ENCODE measurements around the gene GRAMD2B.

GRAMD2B gene

GRCh38 chr5:126526493-126526892 is 103.3 kb downstream of the GRAMD2B start:
- H3K27ac Mint-ChIP-seq: no peak overlapping the region
- no peak overlapping the region for H3K4me3 Mint-ChIP-seq
- H3K27me3 Mint-ChIP-seq: peaks cover 0 to 3% of the 10 kb centered on the region in 2 donors
- H3K9me3 Mint-ChIP-seq: no peaks in the 10 kb centered on the region
- no peaks in the 10 kb centered on the region for H3K36me3 Mint-ChIP-seq
- no peak for ATAC-seq (replicated peaks)
- no peaks in the 10 kb centered on the region for H3K4me1 Mint-ChIP-seq
- DNase-seq: no peak

DNA sequence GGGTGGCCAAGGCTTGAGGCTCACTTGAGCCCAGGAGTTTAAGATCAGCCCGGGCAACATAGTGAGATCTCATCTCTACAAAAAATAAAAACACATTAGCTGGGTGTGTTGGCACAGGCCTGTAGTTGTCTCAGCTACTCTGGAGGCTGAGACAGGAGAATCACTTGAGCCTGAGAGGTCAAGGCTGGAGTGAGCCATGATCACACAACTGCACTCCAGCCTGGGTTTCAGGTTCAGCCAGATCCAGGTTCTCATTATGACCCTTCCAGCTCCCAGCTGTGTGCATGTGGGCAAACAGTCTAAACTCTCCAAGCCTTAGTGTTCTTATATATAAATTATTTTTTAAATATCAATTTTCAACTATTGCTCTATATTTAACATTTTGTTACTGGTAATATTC is 103.9 kb downstream of the GRAMD2B start:
- no peaks in the 10 kb centered on the region for H3K9me3 Mint-ChIP-seq
- no peak overlapping the region for H3K27ac Mint-ChIP-seq
- no peak for ATAC-seq (replicated peaks)

DNA sequence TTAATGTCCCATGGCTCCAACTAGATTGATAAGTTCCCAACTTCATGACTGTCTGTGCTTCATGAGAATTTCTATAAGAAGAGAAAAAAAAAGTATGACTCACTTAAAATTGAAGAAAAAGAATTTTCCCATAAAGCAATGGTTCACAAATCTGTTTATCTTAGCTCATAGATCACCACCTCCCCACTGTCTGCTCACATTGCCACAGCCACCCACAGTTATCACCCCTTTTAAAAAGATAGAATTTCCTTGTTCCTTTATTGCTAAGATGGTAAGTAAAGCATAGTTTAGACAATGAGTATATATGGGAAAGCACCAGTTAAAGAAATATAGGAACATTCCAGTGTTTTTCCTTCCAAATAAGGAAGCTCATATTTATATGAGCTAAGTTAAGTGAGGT is 104.7 kb downstream of the GRAMD2B start:
- no peaks in the 10 kb centered on the region for H3K4me1 Mint-ChIP-seq
- no peak for DNase-seq

More for the DNA sequence above, 103.9 kb downstream of the GRAMD2B start:
- no peak for DNase-seq
- Mint-ChIP-seq H3K4me1 (no peaks in the 10 kb centered on the region), H3K4me3 (no peak overlapping the region), H3K27me3 (peaks cover 0 to 3% of the 10 kb centered on the region in 2 donors), H3K36me3 (no peaks in the 10 kb centered on the region)

GRCh38 chr5:126531543-126532120 is 108.4 kb downstream of the GRAMD2B start:
- H3K4me1 Mint-ChIP-seq: no peaks in the 10 kb centered on the region
- DNase-seq (no peak), ATAC-seq (replicated peaks) (no peak)
- H3K9me3 Mint-ChIP-seq: no peaks in the 10 kb centered on the region
- H3K27me3 Mint-ChIP-seq: peaks cover 0 to 6% of the 10 kb centered on the region in 2 donors
- H3K36me3 Mint-ChIP-seq: no peaks in the 10 kb centered on the region
- no peak overlapping the region for H3K4me3 Mint-ChIP-seq
- H3K27ac Mint-ChIP-seq: no peak overlapping the region

More for the DNA sequence above, 104.7 kb downstream of the GRAMD2B start:
- Mint-ChIP-seq H3K36me3 (no peaks in the 10 kb centered on the region), H3K27me3 (peaks cover 0 to 3% of the 10 kb centered on the region in 2 donors), H3K9me3 (no peaks in the 10 kb centered on the region), H3K4me3 (no peak overlapping the region), H3K27ac (no peak overlapping the region)
- ATAC-seq (replicated peaks): no peak

GRCh38 chr5:126534553-126534952 is 111.3 kb downstream of the GRAMD2B start:
- ATAC-seq (replicated peaks) (no peak), DNase-seq (no peak)
- Mint-ChIP-seq H3K4me1 (no peaks in the 10 kb centered on the region), H3K27me3 (peaks cover 0 to 13% of the 10 kb centered on the region in 2 donors), H3K36me3 (no peaks in the 10 kb centered on the region), H3K27ac (no peak overlapping the region), H3K9me3 (no peaks in the 10 kb centered on the region), H3K4me3 (no peak overlapping the region)

- DNase-seq (no peak), ATAC-seq (replicated peaks) (no peak)
- Mint-ChIP-seq H3K4me1 (no peaks in the 10 kb centered on the region), H3K36me3 (no peaks in the 10 kb centered on the region), H3K9me3 (no peaks in the 10 kb centered on the region), H3K4me3 (no peak overlapping the region), H3K27ac (no peak overlapping the region), H3K27me3 (peaks cover 0 to 13% of the 10 kb centered on the region in 2 donors)
Observed at GRCh38 chr5:126535856-126536545, 112.8 kb downstream of the GRAMD2B start.

DNA sequence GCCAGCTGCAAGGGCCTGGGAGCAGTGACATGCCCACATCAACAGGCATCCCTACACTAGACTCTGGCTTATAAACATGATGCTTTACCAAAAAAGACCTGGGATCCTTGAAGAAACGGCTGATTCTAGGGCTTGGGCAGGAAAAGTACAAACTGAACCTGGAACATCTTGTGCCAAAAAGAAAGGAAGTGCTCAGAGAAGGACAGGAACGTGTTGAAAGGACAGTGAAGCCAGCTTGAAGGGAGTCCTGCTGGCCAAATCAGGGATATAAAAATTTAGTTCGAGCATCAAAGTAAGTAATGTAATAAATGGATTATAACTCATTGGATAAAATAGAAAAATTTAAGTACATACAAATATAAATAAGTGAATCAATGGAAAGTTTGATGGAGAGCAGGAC is 113.7 kb downstream of the GRAMD2B start:
- Mint-ChIP-seq H3K4me3 (no peak overlapping the region), H3K27ac (no peak overlapping the region), H3K27me3 (peaks cover 0 to 13% of the 10 kb centered on the region in 2 donors), H3K9me3 (no peaks in the 10 kb centered on the region), H3K4me1 (no peaks in the 10 kb centered on the region), H3K36me3 (no peaks in the 10 kb centered on the region)
- DNase-seq: no peak
- ATAC-seq (replicated peaks): no peak

DNA sequence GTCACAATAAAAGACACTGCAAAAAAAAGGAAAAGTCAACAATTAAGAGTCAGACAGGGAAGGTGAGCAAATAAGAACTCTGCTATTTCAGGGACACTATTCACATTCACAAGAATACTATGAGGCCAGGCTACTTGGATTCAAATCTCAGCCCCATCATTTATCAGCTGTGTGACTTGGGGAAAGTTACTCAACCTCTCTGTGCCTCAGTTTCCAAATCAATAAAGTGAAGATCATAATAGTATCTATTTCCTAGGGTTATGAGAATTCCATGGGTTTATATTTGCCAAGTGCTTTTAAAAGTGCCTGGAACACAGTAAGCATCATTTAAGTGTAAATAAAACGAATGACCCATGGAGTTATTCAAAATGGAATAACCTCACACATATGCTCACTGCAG is 115.4 kb downstream of the GRAMD2B start:
- no peak overlapping the region for H3K27ac Mint-ChIP-seq
- H3K27me3 Mint-ChIP-seq: peaks cover 0 to 13% of the 10 kb centered on the region in 2 donors
- H3K36me3 Mint-ChIP-seq: no peaks in the 10 kb centered on the region
- H3K9me3 Mint-ChIP-seq: no peaks in the 10 kb centered on the region
- no peak for ATAC-seq (replicated peaks)
- H3K4me1 Mint-ChIP-seq: no peaks in the 10 kb centered on the region
- H3K4me3 Mint-ChIP-seq: no peak overlapping the region
- DNase-seq: no peak

- no peaks in the 10 kb centered on the region for H3K4me1 Mint-ChIP-seq
- H3K36me3 Mint-ChIP-seq: no peaks in the 10 kb centered on the region
- no peak overlapping the region for H3K27ac Mint-ChIP-seq
- DNase-seq (no peak), ATAC-seq (replicated peaks) (no peak)
- no peaks in the 10 kb centered on the region for H3K9me3 Mint-ChIP-seq
- peaks cover 0 to 8% of the 10 kb centered on the region in 2 donors for H3K27me3 Mint-ChIP-seq
- no peak overlapping the region for H3K4me3 Mint-ChIP-seq
Observed at GRCh38 chr5:126540631-126541030, 117.4 kb downstream of the GRAMD2B start.

GRCh38 chr5:126542441-126542840 is 119.2 kb downstream of the GRAMD2B start:
- Mint-ChIP-seq H3K36me3 (no peaks in the 10 kb centered on the region), H3K27me3 (peaks cover 0 to 6% of the 10 kb centered on the region in 2 donors), H3K27ac (no peak overlapping the region), H3K9me3 (no peaks in the 10 kb centered on the region), H3K4me1 (no peaks in the 10 kb centered on the region), H3K4me3 (no peak overlapping the region)
- no peak for DNase-seq
- no peak for ATAC-seq (replicated peaks)

GRCh38 chr5:126543009-126543408 is 119.8 kb downstream of the GRAMD2B start:
- H3K4me1 Mint-ChIP-seq: no peaks in the 10 kb centered on the region

DNA sequence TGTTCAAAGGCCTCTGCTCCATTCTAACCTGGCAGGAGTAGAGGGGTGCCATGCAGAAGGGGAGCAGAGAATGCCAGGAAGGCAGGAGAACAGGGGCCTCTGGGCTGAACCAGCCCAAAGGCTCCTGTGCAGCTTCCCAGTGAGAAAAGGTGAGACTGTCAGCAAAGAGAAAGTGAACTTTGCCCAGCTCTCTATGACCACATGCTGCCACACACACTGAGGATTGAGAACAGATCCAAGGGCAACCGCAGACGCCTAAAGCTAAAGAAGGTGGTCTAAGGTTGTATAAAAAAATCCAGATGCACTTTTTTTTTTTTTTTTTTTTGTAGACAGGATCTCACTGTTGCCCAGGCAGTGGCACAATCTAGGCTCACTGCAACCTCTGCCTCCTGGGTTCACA is 120.5 kb downstream of the GRAMD2B start:
- H3K4me3 Mint-ChIP-seq: no peak overlapping the region
- DNase-seq (no peak), ATAC-seq (replicated peaks) (no peak)
- H3K9me3 Mint-ChIP-seq: no peaks in the 10 kb centered on the region
- H3K27ac Mint-ChIP-seq: no peak overlapping the region
- H3K4me1 Mint-ChIP-seq: no peaks in the 10 kb centered on the region
- H3K27me3 Mint-ChIP-seq: no peaks in the 10 kb centered on the region
- H3K36me3 Mint-ChIP-seq: no peaks in the 10 kb centered on the region

More at GRCh38 chr5:126543009-126543408, 119.8 kb downstream of the GRAMD2B start:
- DNase-seq: no peak
- H3K36me3 Mint-ChIP-seq: no peaks in the 10 kb centered on the region
- H3K9me3 Mint-ChIP-seq: no peaks in the 10 kb centered on the region
- ATAC-seq (replicated peaks): no peak
- H3K27me3 Mint-ChIP-seq: peaks cover 0 to 4% of the 10 kb centered on the region in 2 donors
- H3K4me3 Mint-ChIP-seq: no peak overlapping the region
- H3K27ac Mint-ChIP-seq: no peak overlapping the region
